SK-N-SH (cell line): ENCODE measurements around the gene TP53AIP1.

Experiments used
- CTCF ChIP-seq: fragments of 200-600 bp; sonication (generic); IDR thresholded peaks from 2 replicates; pipeline ENCODE4 v1.6.1; 2017; ENCODE audit warnings: antibody characterized with exemption, mild to moderate bottlenecking, moderate library complexity
- EP300 ChIP-seq, 2 experiments: IDR thresholded peaks; 2 replicates each; pipeline versions ENCODE4 v1.4.0 to v1.6.1; 2012; ENCODE audit warnings: borderline replicate concordance in 1 of 2, low read depth in 1 of 2, low read length in 1 of 2
- FOXM1 ChIP-seq: IDR thresholded peaks from 2 replicates; pipeline ENCODE4 v1.4.0; 2012; ENCODE audit warnings: low read depth, mild to moderate bottlenecking
- IRF3 ChIP-seq: fragments of 150-350 bp; IDR thresholded peaks from 2 replicates; pipeline ENCODE4 v1.6.1; 2016; ENCODE audit warnings: mild to moderate bottlenecking, low read depth, low read length
- MAX ChIP-seq: IDR thresholded peaks from 2 replicates; pipeline ENCODE4 v1.4.0; 2012; ENCODE audit warnings: low read depth

- no peak for TF ChIP-seq CTCF
- TF ChIP-seq MAX: no peak
- no peak for TF ChIP-seq FOXM1
- TF ChIP-seq EP300 (IDR thresholded peaks at IDR 0.05; ENCODE audit: borderline replicate concordance in 1 of 2, low read depth in 1 of 2, low read length in 1 of 2): no peak
- TF ChIP-seq IRF3: no peak
Measured at GRCh38 chr11:128928400-128928799, 14.3 kb downstream of the TP53AIP1 start.
